Measurements from ENCODE around the gene FAT1. TPM values are rescaled to one million over a fixed set of nuclear protein-coding genes. Genes with fewer than 3 reads are reported as not detected.
A peak's percentile ranks its signal among the peaks of the same experiment; 100 is the strongest.

Gene FAT1
- total RNA-seq, 2 donors from 2014 or later, result 70.3 to 89.5 TPM

- H3K4me1 ChIP-seq, result peaks cover 0 to 21% of the 10 kb centered on the region in 2 donors
- peak overlapping the region; percentile 92 to 97 for H3K27ac ChIP-seq
- no peaks in the 10 kb centered on the region for H3K36me3 ChIP-seq
- no peaks in the 10 kb centered on the region for H3K27me3 ChIP-seq
- DNase-seq (ENCODE audit: low spot score), result peak; percentile 78
- no peaks in the 10 kb centered on the region for H3K9me3 ChIP-seq
- peak overlapping the region; percentile 76 to 77 for H3K4me3 ChIP-seq
- TF ChIP-seq CTCF (IDR thresholded peaks at IDR 0.05), result peak; percentile 65 to 82
These were observed 2.1 kb upstream of the FAT1 start for GRCh38 chr4:186725469-186726425.

- peaks cover 0 to 21% of the 10 kb centered on the region in 2 donors for H3K4me1 ChIP-seq
These were observed 1.3 kb upstream of the FAT1 start for GRCh38 chr4:186724864-186725468.

GRCh38 chr4:186724058-186724863 is 605 bp upstream of the FAT1 start:
- H3K27me3 ChIP-seq, result no peaks in the 10 kb centered on the region
- H3K27ac ChIP-seq, result peak overlapping the region; percentile 92 to 97
- H3K4me3 ChIP-seq, result peak overlapping the region; percentile 76 to 77
- peaks cover 0 to 11% of the 10 kb centered on the region in 2 donors for H3K9me3 ChIP-seq
- peaks cover 0 to 21% of the 10 kb centered on the region in 2 donors for H3K4me1 ChIP-seq
- DNase-seq (ENCODE audit: low spot score), result peak; percentile 62
- H3K36me3 ChIP-seq, result no peaks in the 10 kb centered on the region
- no peak for TF ChIP-seq CTCF (IDR thresholded peaks at IDR 0.05)

More at GRCh38 chr4:186724864-186725468, 1.3 kb upstream of the FAT1 start:
- no peaks in the 10 kb centered on the region for H3K36me3 ChIP-seq
- peak overlapping the region; percentile 76 to 77 for H3K4me3 ChIP-seq
- no peak for DNase-seq (ENCODE audit: low spot score)
- peak overlapping the region; percentile 92 to 97 for H3K27ac ChIP-seq
- no peaks in the 10 kb centered on the region for H3K27me3 ChIP-seq
- TF ChIP-seq CTCF (IDR thresholded peaks at IDR 0.05), result no peak
- peaks cover 0 to 4% of the 10 kb centered on the region in 2 donors for H3K9me3 ChIP-seq

- Histone ChIP-seq H3K27me3 (no peaks in the 10 kb centered on the region), H3K27ac (peak overlapping the region; percentile 92 to 97), H3K9me3 (peaks cover 0 to 16% of the 10 kb centered on the region in 2 donors), H3K4me1 (peaks cover 0 to 18% of the 10 kb centered on the region in 2 donors), H3K36me3 (no peaks in the 10 kb centered on the region), H3K4me3 (peak overlapping the region; percentile 76 to 77)
- no peak for DNase-seq (ENCODE audit: low spot score)
- TF ChIP-seq CTCF (IDR thresholded peaks at IDR 0.05), result no peak
These were observed 812 bp downstream of the FAT1 start for GRCh38 chr4:186722796-186723291.

- TF ChIP-seq CTCF (IDR thresholded peaks at IDR 0.05), result peak in 1 of 2 donors; percentile 46
- Histone ChIP-seq H3K27ac (no peak overlapping the region), H3K36me3 (no peaks in the 10 kb centered on the region), H3K27me3 (no peaks in the 10 kb centered on the region), H3K9me3 (peaks cover 0 to 16% of the 10 kb centered on the region in 2 donors), H3K4me3 (no peak overlapping the region), H3K4me1 (peaks cover 0 to 14% of the 10 kb centered on the region in 2 donors)
- DNase-seq (ENCODE audit: low spot score), result no peak
These were observed 3.5 kb downstream of the FAT1 start for GRCh38 chr4:186719925-186720694.
